ENCODE results near the gene ANKS1A.
"Not testable (repeated sequence)": the region's sequence is repeated elsewhere in the genome, so short reads cannot be mapped to it uniquely, and the experiment has no call there.

The ANKS1A gene, protein sequence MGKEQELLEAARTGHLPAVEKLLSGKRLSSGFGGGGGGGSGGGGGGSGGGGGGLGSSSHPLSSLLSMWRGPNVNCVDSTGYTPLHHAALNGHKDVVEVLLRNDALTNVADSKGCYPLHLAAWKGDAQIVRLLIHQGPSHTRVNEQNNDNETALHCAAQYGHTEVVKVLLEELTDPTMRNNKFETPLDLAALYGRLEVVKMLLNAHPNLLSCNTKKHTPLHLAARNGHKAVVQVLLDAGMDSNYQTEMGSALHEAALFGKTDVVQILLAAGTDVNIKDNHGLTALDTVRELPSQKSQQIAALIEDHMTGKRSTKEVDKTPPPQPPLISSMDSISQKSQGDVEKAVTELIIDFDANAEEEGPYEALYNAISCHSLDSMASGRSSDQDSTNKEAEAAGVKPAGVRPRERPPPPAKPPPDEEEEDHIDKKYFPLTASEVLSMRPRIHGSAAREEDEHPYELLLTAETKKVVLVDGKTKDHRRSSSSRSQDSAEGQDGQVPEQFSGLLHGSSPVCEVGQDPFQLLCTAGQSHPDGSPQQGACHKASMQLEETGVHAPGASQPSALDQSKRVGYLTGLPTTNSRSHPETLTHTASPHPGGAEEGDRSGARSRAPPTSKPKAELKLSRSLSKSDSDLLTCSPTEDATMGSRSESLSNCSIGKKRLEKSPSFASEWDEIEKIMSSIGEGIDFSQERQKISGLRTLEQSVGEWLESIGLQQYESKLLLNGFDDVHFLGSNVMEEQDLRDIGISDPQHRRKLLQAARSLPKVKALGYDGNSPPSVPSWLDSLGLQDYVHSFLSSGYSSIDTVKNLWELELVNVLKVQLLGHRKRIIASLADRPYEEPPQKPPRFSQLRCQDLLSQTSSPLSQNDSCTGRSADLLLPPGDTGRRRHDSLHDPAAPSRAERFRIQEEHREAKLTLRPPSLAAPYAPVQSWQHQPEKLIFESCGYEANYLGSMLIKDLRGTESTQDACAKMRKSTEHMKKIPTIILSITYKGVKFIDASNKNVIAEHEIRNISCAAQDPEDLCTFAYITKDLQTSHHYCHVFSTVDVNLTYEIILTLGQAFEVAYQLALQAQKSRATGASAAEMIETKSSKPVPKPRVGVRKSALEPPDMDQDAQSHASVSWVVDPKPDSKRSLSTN

DNA sequence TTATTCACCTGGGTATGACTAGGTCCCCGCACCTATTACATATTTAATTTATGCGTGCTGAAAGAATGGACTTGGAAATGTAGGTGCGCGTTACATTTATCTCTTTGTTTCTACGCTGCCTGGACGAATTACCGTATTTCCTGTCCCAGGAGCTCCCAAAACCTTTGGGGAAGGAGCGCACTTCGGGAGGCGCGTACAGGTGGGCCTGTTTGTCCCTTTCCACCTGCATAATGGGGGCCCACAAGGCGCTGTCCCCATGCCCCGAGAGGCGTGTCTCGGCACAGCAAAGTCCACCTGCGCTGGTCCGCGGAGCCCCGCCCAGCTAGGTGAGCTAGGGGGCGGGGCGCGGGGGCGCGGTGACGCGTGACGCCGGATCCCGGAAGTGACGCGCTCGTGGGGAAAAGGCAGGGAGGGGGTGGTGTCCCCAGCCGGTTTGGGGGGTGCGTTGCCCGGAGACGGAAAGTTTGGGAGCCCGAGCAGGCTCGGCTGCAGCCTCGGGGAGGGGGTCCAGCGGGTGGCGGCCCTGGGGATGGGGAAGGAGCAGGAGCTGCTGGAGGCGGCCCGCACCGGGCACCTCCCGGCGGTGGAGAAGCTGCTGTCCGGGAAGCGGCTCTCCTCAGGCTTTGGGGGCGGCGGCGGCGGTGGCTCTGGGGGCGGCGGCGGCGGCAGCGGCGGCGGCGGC lies at the start of gene ANKS1A:
Gene ANKS1A (plus strand): TSS at position 382 of the 682 bp plus-strand sequence. CDS start 148 bp downstream, at position 530.
- peak; percentile 72 for DNase-seq (ENCODE audit: low spot score)

DNA sequence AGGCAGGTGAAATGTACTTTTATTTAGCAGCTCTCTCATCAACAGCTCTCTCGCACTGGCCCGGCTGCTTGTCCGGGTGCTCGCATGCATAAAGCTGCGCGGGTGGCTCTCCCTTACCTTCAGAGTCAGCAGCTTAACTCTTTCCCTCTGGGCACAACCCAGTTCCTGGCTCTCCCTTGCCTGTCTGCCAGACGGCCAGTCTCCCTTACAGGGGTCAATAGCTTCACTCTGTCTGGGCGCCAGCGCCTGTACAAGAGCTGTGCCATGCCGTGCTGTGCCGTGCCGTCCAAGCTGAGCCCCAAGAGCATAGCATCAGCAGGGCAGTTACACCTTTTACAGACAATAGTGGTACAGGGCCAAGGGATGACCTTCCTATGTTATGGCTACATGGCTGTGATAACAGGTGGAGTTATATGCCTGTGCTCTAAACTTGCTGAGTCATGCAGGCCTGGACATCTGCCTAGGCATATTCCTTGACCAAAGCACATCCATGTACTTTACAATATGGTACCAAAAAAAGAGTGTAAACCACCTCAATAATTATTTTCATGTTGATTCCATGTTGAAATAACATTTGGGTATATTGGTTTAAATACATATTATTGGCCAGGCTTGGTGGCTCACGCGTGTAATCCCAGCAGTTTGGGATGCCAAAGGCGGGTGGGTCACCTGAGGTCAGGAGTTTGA lies 49.2 kb upstream of the ANKS1A start:
- no peak for DNase-seq (ENCODE audit: low spot score)

DNA sequence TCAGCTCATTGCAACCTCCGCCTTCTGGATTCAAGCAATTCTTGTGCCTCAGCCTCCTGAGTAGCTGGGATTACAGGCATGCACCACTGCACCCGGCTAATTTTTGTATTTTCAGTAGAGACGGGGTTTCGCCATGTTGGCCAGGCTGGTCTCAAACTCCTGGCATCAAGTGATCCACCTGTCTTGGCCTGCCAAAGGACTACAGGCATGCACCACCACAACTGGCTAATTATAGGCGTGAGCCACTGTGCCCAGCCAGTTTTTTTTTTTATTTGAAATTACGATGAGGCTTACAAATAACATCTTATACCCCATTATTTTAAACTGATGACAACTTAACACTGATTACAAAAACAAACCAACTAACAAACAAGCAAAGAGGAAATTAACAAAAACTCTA lies 40.0 kb upstream of the ANKS1A start:
- not testable (repeated sequence) for DNase-seq (ENCODE audit: low spot score)

DNA sequence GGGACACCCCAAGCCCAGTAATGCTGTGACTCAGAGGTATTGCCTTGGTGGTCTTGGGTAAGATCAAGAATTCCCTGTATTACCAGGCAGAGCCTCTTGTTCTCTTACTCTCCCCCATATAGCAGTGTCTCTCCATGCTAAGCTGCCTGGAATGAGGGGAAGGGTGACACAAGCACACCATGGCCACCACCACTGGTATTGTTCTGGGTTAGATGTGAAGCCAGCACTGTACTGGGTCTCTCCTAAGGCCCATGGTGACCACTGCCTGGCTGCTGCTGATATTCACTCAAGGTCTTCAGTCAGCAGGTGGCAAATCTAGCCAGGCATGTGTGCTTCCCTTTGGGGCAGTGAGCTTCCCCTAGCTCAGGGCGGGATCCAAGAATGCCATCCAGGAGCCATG lies 37.7 kb upstream of the ANKS1A start:
- no peak for DNase-seq (ENCODE audit: low spot score)

DNA sequence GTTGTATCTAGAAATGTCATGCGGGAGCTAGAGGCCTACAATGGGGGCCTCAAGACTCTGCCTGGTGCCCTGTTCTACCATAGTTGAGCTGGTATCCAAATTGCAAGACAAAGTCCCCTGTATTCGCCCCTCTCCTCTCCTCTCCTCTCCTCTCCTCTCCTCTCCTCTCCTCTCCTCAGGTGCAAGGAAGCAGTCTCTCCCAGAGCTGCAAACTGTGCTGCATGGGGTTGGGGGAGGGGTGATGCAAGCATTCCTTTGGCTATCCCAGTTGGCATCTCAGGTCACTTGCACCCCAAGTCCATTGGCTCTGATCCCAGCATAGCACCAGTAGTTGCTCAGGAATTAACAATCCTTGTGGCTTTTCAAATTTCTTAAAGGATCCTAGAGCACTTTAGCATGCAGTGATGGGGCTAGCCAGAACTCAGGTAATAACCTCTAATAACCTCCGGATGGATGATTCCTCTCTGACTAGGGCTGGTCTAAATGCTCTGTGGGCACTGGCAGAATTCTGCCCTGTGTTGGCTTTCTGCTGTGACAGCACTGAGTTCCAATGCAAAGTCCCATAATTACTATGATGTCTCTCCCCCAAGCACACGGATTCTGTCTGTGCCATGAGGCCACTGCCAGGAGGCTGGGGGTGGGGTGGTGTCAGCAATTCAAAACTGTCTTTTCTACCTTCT lies 36.5 kb upstream of the ANKS1A start:
- no peak for DNase-seq (ENCODE audit: low spot score)

DNA sequence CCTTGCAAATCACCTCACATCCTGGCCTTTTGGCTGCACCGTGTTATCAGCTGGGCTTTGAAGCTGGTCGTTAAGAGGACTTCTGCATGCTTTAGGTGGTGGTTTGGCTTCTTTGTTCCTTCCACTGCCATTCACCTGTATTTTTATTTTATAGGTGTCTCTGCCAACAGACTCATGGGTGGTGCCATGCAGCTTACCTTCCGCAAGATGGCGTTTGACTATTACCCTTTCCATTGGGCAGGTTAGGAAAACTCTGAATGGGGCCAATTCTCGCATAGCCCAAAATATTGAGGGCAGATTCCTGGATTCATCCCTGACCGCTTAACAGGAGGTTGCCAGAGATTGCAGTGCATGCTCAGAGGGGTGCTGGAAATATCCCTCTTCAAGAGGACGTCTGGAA lies 33.6 kb upstream of the ANKS1A start:
- no peak for DNase-seq (ENCODE audit: low spot score)

DNA sequence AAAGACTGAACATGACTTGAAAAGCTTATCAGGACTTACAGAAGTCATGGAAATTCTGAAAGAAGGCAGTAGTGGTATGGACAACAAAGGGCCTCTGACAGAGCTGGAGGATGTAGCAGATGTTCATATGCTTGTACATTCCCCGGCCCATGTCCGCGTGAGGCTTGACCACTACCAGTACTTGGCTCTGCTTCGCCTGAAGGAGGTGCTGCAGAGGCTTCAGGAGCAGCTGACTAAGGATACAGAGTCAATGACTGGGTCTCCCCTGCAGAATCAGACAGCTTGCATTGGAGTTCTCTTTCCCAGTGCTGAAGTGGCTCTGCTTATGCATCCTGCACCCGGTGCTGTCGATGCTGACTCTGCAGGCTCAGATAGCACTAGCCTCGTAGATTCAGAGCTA lies 30.4 kb upstream of the ANKS1A start:
- DNase-seq (ENCODE audit: low spot score), result no peak

DNA sequence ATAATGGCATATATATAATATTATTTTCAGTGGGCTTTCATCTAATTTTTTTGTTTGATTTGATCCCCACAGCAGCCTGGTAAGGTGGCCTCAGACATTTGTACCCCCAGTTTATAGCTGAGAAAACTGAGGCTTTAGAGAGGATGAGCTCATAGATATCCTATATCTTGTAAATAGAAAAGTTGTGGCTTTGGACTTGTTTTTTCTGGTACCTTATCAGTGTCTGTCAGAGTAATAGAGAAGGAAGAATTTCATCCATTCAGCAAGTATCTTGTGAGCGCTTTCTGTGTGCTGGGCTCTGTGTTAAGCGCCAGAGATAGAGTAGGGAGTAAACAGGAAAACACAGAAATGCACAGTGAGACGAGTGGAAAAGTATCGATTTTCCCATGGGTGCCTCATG lies 29.1 kb upstream of the ANKS1A start:
- no peak for DNase-seq (ENCODE audit: low spot score)

DNA sequence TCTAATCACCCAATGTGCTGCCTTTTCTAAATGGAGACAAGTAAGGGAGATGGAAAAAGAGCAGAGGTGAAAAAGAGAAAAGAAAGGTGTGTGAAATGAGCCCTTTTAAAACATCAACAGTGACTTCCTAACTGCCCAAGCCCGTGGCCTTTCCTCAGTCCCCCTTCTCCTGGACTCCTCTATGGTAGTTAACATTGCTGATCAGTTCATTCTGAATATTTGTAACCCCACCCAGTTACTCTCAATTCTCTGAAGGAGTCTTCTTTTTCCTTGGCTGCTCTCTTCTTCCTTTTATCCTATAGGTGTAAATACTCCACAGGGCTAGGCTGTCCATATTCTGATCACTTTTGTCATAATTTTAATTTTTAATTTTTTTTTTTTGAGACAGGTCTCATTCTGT lies 28.3 kb upstream of the ANKS1A start:
- DNase-seq (ENCODE audit: low spot score), result no peak

DNA sequence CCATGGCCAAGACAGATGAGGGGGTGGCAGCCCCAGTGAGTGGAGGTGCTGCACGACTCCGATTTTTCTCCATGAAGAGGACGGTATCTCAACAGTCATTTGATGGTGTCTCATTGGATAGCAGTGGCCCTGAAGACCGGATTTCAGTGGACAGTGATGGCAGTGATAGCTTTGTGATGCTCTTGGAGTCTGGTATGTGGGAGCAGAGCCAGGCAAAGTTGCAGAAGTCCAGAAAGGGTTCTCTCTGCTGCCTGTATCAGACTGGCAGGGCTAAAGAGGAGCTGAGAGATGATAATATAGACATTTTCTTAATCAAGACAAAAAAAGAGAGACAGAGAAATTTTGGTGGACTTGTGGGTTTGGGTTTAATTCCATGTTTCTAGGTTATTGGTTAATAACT lies 25.0 kb upstream of the ANKS1A start:
- no peak for DNase-seq (ENCODE audit: low spot score)

DNA sequence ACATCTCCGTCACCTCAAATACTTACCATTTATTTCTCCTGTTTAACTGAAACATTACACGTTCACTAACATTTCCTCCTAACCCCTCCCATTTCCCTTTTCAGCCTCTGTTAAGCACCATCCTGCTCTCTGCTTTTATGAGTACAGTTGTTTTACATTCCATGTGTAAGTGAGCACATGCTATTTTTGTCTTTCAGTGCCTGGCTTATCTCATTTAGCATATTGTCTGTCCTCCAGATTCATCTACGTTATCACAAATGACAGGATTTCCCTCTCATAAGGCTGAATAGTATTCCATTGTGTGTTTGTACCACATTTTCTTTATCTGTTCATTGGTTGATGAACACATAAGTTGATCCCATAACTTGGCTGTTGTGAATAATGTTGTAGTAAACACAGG lies 23.9 kb upstream of the ANKS1A start:
- DNase-seq (ENCODE audit: low spot score), result no peak

DNA sequence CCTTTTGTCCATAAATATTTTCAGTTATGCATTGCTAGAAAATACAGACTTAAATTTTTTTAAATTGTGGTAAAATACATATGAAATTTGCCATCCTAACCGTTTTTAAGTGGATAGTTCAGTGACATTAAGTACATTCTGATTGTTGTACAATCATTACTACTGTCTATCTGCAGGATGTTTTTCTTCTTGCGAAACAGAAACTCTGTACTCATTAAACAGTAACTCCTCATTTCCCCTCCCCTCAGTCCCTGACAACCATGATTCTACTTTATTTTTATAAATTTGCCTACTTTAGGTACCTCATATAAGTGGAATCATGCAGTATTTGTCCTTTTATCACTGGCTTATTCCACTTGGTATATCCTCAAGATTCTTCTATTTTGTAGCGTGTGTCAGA lies 22.5 kb upstream of the ANKS1A start:
- DNase-seq (ENCODE audit: low spot score), result no peak

DNA sequence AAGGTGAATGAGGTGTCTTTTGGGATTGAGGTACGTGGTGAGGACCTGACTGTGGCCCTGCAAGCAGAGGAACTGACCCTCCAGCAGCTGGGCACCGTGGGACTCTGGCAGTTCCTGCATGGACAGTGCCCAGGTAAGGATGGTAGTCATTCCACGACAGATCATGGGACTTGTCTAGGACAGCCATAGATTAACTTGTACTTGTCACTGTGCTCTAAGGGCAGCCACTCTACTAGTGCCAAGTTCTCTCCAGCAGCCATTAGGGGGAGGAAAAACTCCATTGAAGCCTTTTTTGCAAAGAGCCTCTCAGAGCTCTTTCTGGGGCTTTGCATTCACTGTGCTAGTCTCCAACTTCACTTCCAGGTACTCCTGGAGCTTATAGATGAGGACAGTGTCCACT lies 21.6 kb upstream of the ANKS1A start:
- DNase-seq (ENCODE audit: low spot score), result peak; percentile 13

DNA sequence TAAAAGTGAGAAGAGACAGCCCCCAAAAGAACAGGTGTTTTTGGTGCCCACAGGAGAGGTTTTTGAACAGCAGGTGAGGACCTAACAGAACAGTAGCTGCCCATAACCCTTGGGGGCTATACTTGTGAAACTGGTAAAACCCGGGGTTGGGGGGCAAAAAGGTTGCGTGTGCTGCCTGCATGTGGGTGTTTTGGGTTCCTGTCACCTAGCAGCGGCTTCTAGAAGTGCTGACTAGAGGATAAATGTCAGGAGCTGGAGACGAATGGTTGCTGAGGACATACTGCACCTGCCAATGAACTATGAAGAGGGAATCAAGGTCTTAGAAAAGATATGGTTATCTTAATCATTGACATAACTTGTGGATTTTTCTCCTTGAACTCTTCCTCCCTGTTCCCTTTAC lies 17.2 kb upstream of the ANKS1A start:
- no peak for DNase-seq (ENCODE audit: low spot score)

DNA sequence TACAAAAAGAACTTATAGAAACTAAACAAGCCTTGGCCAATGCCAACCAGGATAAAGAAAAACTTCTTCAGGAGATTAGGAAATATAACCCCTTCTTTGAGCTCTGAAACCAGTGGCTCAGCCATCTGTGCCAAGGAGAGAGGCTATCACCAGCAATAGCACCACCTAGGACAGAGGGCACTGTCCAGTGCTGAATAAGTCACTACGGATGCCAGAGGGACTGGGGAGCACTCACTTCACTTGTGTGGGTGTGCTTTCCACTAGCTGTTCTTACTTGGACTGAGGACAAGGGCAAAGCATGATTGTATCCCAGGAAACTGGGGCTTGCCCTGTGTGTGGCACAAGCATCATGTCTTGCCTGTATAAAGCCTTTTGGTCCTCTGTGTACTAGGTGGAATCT lies 16.7 kb upstream of the ANKS1A start:
- no peak for DNase-seq (ENCODE audit: low spot score)

DNA sequence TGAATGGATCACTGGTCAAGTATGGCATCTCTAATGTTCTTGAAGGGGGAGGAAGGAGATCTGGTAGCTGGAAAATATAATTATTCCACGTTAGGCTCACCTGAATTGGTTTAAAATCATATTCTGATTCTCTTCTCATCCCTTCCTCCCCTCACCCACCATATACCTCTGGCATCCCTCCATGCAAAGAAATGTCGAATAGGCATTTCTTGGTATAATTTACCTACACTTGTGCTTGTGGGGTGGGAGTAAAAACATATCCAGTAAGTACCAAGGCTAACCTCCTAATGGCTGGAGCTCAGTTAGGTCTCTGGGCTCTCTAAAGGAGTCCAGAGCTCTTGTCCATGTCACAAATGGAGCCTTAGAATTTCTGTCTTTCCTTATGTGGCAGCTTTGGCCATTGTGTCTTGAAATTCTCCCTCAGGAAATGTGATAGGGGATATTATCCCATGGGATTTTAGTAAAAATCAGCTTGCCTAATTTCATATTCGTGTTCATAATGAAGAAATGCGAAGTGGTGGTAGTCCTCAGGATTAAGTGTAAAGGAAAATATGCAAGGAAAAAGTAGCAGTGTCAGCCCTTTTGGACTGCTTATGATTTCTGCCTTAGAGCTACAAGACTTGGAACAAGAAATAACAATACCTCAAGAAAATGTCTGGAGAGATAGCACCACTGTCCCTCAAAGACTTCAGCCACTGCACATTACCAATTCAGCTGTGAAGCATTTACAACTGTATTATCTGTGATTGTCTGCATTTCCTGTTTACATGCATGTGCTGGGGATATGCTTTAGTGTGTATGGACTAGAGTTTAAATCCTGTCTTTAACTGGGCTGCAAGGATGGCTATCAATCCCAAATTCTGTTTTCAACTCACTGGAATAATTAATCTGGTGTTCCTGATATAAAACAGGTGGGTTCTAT lies 13.5 kb upstream of the ANKS1A start:
- no peak for DNase-seq (ENCODE audit: low spot score)

DNA sequence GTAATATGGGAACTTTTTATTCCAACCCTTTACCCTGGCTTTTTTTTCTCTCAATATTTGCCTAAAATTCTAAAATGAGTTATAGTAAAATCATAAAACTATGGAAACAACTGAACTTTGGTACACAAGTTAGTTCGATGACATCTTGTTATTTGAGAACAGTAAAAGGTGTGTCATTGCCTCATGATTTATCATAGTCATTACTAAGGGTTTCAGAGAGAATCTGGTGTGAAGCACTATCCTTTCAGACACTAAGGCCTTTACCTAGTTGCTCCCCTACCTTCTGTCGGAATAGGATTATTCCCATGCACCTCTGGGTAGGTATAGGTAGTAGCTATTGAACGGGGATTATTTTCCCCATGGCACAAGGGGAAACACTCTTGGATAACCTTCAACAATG lies 12.6 kb upstream of the ANKS1A start:
- DNase-seq (ENCODE audit: low spot score), result no peak

DNA sequence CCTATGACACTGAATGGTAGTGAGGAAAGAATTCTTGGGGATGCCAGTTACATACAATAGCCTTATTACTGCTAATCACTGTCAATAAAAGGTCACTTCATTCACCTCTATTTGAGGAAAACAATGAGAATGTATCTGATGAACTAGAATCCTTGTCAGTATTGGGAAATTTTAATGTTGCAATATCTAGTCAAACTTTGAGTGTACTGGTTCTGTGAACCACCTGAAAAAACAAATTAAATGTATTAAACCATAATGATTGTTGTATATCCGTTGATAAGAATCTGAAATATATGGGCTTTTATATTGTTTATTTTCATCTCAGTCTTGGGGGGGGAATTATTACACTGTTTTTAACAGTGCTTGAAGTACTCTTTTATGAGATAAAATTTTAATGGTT lies 11.8 kb upstream of the ANKS1A start:
- DNase-seq (ENCODE audit: low spot score), result no peak

DNA sequence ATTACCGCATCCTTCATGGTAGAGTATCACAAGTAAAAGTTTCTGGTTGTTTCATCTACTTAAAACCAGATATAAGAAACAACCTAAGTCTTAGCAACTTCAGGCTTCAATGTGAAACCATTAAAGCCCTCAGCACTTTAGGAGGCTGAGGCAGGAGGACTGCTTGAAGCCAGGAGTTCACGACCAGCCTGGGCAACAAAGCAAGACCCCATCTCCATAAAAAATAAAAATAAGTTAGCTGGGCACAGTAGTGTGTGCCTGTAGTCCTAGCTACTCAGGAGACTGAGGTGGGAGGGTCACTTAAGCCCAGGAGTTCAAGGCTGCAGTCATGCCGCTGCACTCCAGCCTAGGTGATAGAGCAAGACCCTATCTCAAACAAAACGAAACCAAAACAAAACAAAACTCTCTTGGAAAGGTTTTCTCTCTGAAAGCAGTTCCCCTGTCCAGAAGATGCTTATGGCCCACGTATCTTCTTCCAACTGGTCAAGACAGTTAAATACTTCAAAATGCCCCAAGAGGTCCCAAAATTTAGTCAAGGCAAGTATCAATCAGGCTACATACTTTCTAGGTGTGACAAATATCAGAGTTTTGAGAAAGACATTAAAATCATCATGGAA lies 11.1 kb upstream of the ANKS1A start:
- no peak for DNase-seq (ENCODE audit: low spot score)

All from SW480 (cell line).